Measurements from ENCODE around the gene ZNF609.

GRCh38 chr15:64694816-64695215 is 234.4 kb downstream of the ZNF609 start:
- TF ChIP-seq POLR2A (IDR thresholded peaks at IDR 0.05; ENCODE audit: low read depth) (no peak), EP300 (IDR thresholded peaks at IDR 0.05) (no peak), CTCF (IDR thresholded peaks at IDR 0.05) (no peak), POLR2AphosphoS5 (IDR thresholded peaks at IDR 0.05) (no peak)
